Central memory CD8-positive, alpha-beta T cell (primary cell): Measurements from ENCODE around the gene PWP1.

Experiments
- ATAC-seq: fragments of 150-1000 bp; cut with Tn5 transposase; replicated peaks from 2 replicates; pipeline ENCODE4 v1.10.0; 2022; ENCODE audit warnings: mild to moderate bottlenecking, moderate FRiP score, moderate number of reproducible peaks; ENCODE audit not compliant: poor library complexity, severe bottlenecking; ENCODE audit errors: extremely low read depth
- DNase-seq, 2 donors: peaks; one replicate each; pipeline ENCODE4 v3.0.0; 2021; ENCODE audit warnings: low spot score in 2 of 2
- H3K27ac Mint-ChIP-seq: one replicate; pipeline ENCODE4 v1.8.0; 2022; ENCODE audit warnings: low read depth, mild to moderate bottlenecking, moderate library complexity, mixed read lengths
- H3K27me3 Mint-ChIP-seq: one replicate; pipeline ENCODE4 v1.8.0; 2022; ENCODE audit warnings: mixed read lengths
- H3K36me3 Mint-ChIP-seq: one replicate; pipeline ENCODE4 v1.8.0; 2022; ENCODE audit warnings: mild to moderate bottlenecking, moderate library complexity, mixed read lengths; ENCODE audit not compliant: insufficient read depth
- H3K4me1 Mint-ChIP-seq: one replicate; pipeline ENCODE4 v1.8.0; 2022; ENCODE audit warnings: mixed read lengths
- H3K4me3 Mint-ChIP-seq: one replicate; pipeline ENCODE4 v1.8.0; 2022; ENCODE audit warnings: mild to moderate bottlenecking, moderate library complexity, mixed read lengths
- H3K9me3 Mint-ChIP-seq: one replicate; pipeline ENCODE4 v1.8.0; 2022; ENCODE audit warnings: mixed read lengths

PWP1 gene

GRCh38 chr12:107657133-107657532 lies 28.5 kb upstream of the PWP1 start:
- no peak for DNase-seq
- Mint-ChIP-seq H3K27me3 (no peaks in the 10 kb centered on the region), H3K9me3 (no peaks in the 10 kb centered on the region), H3K36me3 (peaks cover 6% of the 10 kb centered on the region), H3K27ac (no peak overlapping the region), H3K4me3 (no peak overlapping the region), H3K4me1 (no peaks in the 10 kb centered on the region)
- ATAC-seq = no peak

- no peak for DNase-seq
- Mint-ChIP-seq H3K27ac (no peak overlapping the region), H3K4me1 (no peaks in the 10 kb centered on the region), H3K4me3 (no peak overlapping the region), H3K27me3 (peaks cover 2% of the 10 kb centered on the region), H3K36me3 (peaks cover 6% of the 10 kb centered on the region), H3K9me3 (no peaks in the 10 kb centered on the region)
- ATAC-seq = no peak
Measured at GRCh38 chr12:107657621-107658020, 28.0 kb upstream of the PWP1 start.

- no peak for DNase-seq
- H3K4me3 Mint-ChIP-seq = no peak overlapping the region
- no peaks in the 10 kb centered on the region for H3K4me1 Mint-ChIP-seq
- H3K9me3 Mint-ChIP-seq = no peaks in the 10 kb centered on the region
- ATAC-seq = no peak
- peaks cover 6% of the 10 kb centered on the region for H3K36me3 Mint-ChIP-seq
- H3K27ac Mint-ChIP-seq = no peak overlapping the region
- peaks cover 13% of the 10 kb centered on the region for H3K27me3 Mint-ChIP-seq
Measured at GRCh38 chr12:107660235-107660634, 25.4 kb upstream of the PWP1 start.

DNA sequence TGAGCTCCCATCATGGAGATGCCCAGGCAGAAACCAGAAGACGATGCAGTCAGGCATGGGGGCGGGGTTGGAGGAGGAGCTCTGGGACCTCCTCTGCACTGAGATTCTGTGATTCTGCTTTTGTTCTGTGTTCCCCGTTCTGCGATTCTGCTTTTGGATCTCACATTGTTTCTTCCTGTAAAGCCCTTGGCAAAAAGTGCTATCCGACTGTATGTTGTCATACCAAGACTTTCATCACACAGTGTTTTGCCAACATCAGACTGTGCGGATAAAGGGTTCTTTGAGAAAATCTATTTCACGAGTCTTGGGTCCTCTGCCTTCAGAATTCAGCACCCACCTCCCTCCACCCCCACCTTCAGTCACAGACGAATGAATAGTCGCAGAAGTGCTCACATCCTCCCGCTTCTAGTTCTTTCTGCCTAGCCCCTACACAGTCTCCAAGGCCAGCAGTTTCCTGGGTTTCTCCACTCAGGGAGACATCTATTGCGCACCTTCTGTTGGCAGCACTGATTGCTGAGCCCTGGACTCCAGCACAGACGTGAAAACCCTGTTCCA lies 24.7 kb upstream of the PWP1 start:
- Mint-ChIP-seq H3K4me3 (no peak overlapping the region), H3K4me1 (no peaks in the 10 kb centered on the region), H3K9me3 (no peaks in the 10 kb centered on the region), H3K36me3 (peaks cover 6% of the 10 kb centered on the region), H3K27me3 (peaks cover 20% of the 10 kb centered on the region), H3K27ac (no peak overlapping the region)
- DNase-seq (no peak), ATAC-seq (no peak)

DNA sequence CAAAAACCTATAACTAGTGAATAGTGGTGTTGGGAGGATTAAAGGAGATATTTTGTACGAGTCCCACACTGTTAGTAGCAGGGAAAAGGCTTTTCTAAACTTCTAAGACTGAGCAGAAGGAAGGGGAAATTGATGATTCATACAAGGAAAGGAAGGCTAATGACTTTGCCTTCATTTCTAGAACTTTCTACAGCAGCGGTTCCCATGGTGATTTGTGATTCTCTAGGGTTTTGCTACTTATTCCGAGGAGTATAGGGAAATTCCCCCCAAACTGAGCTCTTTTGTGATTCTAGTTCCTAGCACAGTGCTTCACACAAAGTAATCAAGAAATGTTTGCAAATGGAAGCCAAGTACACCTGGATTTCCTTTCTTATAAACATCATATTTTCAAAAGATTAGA lies 23.8 kb upstream of the PWP1 start:
- Mint-ChIP-seq H3K9me3 (no peaks in the 10 kb centered on the region), H3K4me3 (no peak overlapping the region), H3K27ac (no peak overlapping the region), H3K4me1 (no peaks in the 10 kb centered on the region), H3K27me3 (peaks cover 29% of the 10 kb centered on the region), H3K36me3 (peaks cover 6% of the 10 kb centered on the region)
- DNase-seq (no peak), ATAC-seq (no peak)

DNA sequence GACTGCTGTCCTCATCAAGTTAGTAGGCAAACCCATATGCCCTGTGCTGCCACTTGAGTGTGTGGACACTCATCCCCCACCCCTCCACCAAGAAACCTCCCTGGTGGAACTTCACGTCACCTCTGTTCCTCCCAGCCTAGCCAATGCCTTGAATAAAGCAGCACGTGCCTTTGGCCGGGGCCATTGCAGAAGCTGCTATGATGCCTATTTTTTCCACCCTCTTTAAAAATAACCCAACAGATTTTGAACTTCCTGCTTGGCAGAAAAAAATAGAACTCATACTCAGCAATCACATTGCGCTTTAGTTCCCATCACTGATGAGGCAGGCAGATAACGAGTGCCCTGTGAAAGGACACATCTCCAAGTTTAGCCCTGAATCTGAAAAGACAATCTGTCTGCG lies 23.1 kb upstream of the PWP1 start:
- Mint-ChIP-seq H3K27ac (no peak overlapping the region), H3K27me3 (peaks cover 36% of the 10 kb centered on the region)
- no peak for ATAC-seq

GRCh38 chr12:107663277-107663676 lies 22.3 kb upstream of the PWP1 start:
- no peaks in the 10 kb centered on the region for H3K9me3 Mint-ChIP-seq
- H3K27me3 Mint-ChIP-seq = peaks cover 44% of the 10 kb centered on the region
- DNase-seq (no peak), ATAC-seq (no peak)
- no peak overlapping the region for H3K27ac Mint-ChIP-seq
- peaks cover 3% of the 10 kb centered on the region for H3K36me3 Mint-ChIP-seq
- no peaks in the 10 kb centered on the region for H3K4me1 Mint-ChIP-seq
- H3K4me3 Mint-ChIP-seq = no peak overlapping the region

More for the DNA sequence above, 23.1 kb upstream of the PWP1 start:
- H3K36me3 Mint-ChIP-seq = peaks cover 6% of the 10 kb centered on the region
- DNase-seq = no peak
- no peaks in the 10 kb centered on the region for H3K4me1 Mint-ChIP-seq
- H3K4me3 Mint-ChIP-seq = no peak overlapping the region
- H3K9me3 Mint-ChIP-seq = no peaks in the 10 kb centered on the region

- ATAC-seq = no peak
- Mint-ChIP-seq H3K27me3 (peaks cover 68% of the 10 kb centered on the region), H3K36me3 (no peaks in the 10 kb centered on the region), H3K27ac (no peak overlapping the region), H3K4me1 (peaks cover 4% of the 10 kb centered on the region), H3K4me3 (no peak overlapping the region), H3K9me3 (no peaks in the 10 kb centered on the region)
- DNase-seq = no peak
Measured at GRCh38 chr12:107666009-107666408, 19.6 kb upstream of the PWP1 start.

GRCh38 chr12:107667464-107667863 lies 18.1 kb upstream of the PWP1 start:
- H3K4me3 Mint-ChIP-seq = no peak overlapping the region
- H3K36me3 Mint-ChIP-seq = no peaks in the 10 kb centered on the region
- DNase-seq (no peak), ATAC-seq (no peak)
- peaks cover 6% of the 10 kb centered on the region for H3K4me1 Mint-ChIP-seq
- no peaks in the 10 kb centered on the region for H3K9me3 Mint-ChIP-seq
- peaks cover 72% of the 10 kb centered on the region for H3K27me3 Mint-ChIP-seq
- no peak overlapping the region for H3K27ac Mint-ChIP-seq

DNA sequence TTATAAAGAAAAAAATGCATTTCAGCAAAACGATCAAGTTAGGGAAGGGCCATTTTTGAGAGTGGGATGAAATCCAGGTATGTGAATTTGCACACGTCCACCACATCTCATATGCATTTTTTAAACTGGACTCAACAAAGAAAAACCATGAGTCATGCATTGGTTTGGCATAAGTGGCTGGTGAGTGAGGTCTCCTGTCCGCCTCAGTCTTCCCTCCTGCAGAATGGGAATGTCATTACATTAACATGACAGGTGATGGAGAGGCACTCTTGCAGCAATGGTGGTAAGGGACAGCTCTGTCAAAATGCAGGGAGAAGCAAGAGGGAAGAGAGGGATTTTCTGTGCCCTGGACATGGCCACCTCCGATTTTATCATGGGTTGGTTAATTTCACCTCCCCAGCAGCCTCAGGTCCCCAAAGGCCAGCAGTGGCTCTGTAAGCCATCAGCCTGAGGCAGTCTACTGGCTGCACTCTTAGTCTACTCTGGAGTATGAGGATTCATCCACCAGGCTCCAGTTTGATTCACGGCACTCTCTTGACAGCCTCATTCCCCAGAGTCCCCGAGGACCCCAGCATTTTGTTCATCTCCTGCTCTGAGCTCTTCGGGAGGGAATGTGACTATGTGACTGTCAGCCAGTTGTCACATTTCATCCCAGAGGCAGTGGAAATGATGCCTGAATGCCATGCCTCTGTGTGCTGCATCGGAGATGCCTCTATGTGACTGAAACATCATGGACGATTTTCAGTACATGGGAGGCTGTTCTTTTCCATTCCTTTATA lies 17.1 kb upstream of the PWP1 start:
- Mint-ChIP-seq H3K4me1 (peaks cover 6% of the 10 kb centered on the region), H3K36me3 (no peaks in the 10 kb centered on the region), H3K9me3 (no peaks in the 10 kb centered on the region), H3K4me3 (no peak overlapping the region), H3K27ac (no peak overlapping the region), H3K27me3 (peaks cover 61% of the 10 kb centered on the region)
- ATAC-seq (no peak), DNase-seq (no peak)

- Mint-ChIP-seq H3K4me1 (peaks cover 6% of the 10 kb centered on the region), H3K9me3 (no peaks in the 10 kb centered on the region), H3K27me3 (peaks cover 61% of the 10 kb centered on the region), H3K36me3 (no peaks in the 10 kb centered on the region), H3K27ac (no peak overlapping the region), H3K4me3 (no peak overlapping the region)
- ATAC-seq (no peak), DNase-seq (no peak)
Measured at GRCh38 chr12:107669946-107670345, 15.7 kb upstream of the PWP1 start.

- no peak overlapping the region for H3K4me3 Mint-ChIP-seq
- H3K36me3 Mint-ChIP-seq = no peaks in the 10 kb centered on the region
- no peaks in the 10 kb centered on the region for H3K9me3 Mint-ChIP-seq
- DNase-seq (no peak), ATAC-seq (no peak)
- peaks cover 6% of the 10 kb centered on the region for H3K4me1 Mint-ChIP-seq
- H3K27me3 Mint-ChIP-seq = peaks cover 51% of the 10 kb centered on the region
- H3K27ac Mint-ChIP-seq = no peak overlapping the region
Measured at GRCh38 chr12:107670999-107671643, 14.5 kb upstream of the PWP1 start.

- no peak overlapping the region for H3K4me3 Mint-ChIP-seq
Measured at GRCh38 chr12:107677671-107678070, 7.9 kb upstream of the PWP1 start.

More at GRCh38 chr12:107677671-107678070, 7.9 kb upstream of the PWP1 start:
- Mint-ChIP-seq H3K9me3 (no peaks in the 10 kb centered on the region), H3K27ac (no peak overlapping the region), H3K4me1 (peaks cover 7% of the 10 kb centered on the region), H3K27me3 (peaks cover 24% of the 10 kb centered on the region), H3K36me3 (no peaks in the 10 kb centered on the region)
- no peak for DNase-seq
- ATAC-seq = no peak
